Ammon's horn (tissue), 1 donor: ENCODE results near the gene ACTR3.

Experiments used
- DNase-seq: peaks from one replicate; pipeline ENCODE4 v3.0.0-alpha.2; 2016; ENCODE audit warnings: low spot score

Gene ACTR3

DNA sequence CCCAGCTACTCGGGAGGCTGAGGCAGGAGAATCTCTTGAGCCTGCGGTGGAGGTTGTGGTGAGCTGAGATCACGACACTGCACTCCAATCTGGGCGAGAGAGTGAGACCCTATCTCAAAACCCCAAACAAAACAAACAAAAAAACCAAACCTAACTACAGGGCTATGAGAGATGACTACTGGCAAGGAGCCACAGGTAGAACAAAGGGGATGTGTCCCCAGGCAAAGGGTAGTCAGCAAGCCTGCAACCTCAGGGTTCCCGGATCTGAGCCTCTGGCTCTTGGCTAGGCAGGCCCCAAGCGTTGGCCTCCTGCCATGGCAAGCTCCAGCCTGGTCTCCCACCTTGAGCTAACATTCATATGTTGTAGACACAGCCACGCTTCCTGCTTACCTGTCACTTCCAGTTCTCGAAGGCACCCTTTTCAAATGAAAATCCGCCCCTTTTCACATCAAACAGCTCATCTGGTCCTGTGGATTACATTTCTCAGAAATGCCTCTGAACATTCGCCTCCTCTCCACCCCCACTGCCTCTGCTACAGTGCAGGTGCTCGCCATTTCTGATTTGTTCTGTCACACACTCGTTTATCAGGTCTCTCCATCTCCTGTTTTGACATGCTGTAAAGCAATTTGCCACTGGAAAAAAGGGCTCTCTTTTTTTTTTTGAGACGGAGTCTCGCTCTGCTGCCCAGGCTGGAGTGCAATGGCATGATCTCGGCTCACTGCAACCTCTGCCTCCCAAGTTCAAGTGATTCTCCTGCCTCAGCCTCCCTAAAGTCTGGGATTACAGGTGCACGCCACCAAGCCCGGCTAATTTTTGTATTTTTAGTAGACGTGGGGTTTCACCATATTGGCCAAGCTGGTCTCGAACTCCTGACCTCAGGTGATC is 13.1 kb upstream of the ACTR3 start:
- DNase-seq = no peak

DNA sequence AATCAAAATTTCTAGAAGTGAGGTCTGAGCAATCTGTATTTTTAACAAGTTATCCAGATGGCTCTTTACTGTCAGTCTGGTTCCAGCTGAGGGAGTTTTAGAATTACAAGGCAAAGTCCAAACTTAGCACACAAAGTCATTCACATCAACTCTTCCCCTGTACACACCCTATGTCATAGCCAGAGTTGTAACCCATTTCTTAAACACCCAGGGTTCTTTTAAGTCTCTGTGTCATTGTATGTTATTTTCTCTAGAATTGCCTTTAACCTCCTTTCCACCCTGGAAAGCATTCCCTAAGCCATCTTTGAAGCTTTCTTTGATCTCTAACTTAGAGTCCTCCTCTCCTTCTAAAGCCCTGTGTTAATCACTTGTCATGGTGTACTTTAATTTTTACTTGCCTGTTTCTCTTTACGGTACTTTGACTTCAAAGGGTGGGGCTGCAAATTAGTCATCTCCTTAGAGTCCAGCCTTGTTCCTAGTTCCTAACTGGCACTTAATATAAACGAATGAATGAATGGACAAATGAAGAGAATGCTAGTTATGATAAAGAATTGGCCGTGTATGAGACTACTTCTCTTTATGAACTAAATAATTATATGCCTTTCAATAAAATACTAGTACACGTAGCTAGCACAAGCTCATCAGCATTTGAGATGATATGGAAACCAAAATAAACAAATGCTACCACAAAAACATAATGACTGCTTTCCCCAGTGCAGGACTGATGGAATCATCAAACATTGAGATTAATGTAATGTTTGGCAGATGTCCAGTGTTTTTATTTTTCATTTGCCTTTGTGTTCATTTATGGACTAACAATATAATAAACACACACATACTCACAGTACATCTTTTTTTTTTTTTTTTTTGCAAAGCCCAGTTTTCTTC is 11.9 kb upstream of the ACTR3 start:
- no peak for DNase-seq

DNA sequence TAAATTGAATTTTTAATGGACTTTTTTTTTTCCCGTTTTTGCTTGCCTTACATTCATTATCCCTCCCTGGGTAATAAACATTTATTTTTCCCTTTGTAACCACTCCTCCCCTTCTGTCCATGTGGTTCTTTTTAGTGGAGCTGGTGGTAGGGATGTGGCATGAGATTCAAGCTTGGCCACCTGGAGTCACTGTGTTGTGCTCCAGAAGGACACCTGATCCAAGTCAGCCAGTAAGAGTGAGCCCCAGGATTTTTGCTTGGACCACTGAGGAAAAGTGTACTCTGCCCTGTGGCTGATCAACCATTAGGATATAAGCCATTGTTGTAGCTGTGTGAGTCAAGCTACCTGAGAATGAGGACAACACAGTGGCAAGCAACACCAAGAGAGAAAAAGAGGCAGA is 11.1 kb upstream of the ACTR3 start:
- no peak for DNase-seq

DNA sequence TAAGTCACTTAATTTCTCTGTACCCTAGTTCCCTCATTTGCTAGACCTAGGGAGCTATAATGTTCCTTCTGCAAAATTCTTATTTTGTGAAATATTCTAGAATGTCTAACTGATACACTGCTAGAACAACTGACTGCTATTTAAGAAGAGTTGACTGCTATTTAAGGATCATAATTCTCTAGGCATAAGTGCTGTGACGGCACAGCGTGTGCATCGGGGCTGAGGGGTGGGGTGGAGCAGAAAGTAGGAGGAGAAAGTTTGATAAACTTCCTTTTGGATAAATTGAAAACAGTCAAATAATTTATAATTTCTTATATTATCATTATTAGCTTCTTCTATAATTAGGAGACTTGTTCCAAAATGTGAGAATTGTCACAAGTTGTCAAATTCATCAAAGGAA is 10.4 kb upstream of the ACTR3 start:
- DNase-seq = no peak

DNA sequence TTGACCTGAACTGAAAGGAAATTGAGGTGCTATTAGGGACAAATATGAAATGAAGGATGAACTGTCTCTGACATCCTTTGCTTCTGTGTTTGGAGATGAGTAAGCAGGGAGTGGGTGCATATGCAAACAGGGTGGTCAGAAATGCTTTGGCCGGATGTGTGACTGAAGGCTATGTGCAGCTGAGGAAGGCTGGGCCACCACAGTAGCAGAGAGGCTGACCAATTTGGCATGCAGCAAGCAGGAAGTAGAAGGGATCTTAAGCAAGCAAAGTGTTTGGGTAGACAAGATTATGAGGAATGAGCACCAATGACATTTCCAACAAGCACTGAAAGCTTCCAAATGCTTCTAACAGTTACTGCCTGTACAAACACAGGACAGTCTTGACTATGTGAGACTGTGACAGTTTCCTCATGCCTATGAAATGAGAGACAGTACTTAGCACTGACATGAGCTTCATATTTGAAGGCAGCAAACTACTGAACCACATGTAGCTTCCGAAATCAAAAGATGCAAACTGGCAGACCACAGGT is 3.3 kb upstream of the ACTR3 start:
- DNase-seq = peak; percentile 71

DNA sequence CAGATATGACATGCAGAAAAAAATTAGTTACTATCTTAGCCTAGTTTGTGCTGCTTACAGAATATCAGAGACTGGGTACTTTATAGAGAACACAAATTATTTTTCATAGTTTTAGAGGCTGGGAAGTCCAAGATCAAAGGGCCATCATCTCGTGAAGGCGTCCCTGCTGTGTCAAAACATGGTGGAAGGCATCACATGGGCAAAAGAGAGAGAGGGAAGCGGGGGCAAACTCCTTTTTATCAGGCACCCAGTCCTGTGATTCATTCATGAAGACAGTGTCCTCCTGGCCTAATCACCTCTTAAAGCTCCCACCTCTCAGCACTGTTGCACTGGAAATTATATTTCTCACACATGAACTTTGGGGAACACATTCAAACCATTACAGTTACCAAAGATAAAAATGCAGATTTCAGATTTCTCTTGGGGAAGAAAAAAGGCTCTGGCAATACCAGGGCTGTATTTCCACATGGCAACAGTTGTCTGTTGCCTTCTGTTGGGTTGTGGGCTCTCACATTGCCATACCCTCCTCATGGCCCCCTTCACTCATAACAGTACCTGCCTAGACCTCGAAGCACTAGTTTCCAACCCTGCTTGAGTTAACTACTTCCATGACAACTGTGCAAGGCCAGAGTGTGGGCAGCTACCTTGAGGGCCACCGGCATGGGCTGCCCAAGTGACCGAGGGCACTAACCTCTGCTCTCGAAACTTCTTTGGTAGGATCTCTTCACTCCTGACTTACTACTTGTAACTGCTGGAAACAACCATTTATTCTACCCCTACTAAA is 2.7 kb upstream of the ACTR3 start:
- no peak for DNase-seq

DNA sequence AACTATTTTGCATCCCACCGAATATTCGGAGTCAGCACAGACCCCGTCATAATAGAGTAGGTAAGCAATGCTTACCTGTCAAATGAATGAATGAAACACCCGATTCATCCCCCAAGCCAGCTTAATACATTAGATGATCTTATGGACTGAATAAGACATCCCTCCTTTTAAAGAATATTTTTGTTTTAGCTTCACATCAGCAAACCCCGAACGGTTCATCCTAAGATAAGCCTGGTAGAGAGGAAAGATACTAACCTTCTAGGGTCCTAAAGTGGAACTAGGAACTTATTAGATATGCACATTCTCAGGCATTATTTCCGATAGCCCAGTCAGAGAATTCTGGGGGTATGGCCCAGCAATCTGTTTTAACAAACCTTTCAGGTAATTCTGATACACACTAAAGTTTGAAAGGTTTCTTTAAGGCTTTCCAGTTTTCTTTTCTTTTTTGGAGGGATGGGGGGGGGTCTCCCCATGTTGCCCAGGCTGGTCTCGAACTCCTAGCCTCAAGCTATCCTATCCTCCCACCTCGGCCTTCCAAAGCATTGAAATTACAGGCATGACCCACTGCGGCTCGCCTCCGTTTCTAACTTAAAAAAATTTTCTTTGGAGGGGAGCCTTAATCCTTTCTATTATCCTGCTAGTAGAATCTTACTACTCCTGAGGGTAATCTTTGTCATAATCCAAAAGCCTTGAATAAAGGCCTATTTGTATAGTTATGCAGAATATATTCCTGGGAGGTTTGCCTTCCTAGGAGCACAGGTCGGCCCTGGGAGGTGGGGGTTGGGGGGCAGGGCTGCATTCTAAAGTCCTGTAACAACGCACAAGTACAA is 1.0 kb upstream of the ACTR3 start:
- DNase-seq = no peak

DNA sequence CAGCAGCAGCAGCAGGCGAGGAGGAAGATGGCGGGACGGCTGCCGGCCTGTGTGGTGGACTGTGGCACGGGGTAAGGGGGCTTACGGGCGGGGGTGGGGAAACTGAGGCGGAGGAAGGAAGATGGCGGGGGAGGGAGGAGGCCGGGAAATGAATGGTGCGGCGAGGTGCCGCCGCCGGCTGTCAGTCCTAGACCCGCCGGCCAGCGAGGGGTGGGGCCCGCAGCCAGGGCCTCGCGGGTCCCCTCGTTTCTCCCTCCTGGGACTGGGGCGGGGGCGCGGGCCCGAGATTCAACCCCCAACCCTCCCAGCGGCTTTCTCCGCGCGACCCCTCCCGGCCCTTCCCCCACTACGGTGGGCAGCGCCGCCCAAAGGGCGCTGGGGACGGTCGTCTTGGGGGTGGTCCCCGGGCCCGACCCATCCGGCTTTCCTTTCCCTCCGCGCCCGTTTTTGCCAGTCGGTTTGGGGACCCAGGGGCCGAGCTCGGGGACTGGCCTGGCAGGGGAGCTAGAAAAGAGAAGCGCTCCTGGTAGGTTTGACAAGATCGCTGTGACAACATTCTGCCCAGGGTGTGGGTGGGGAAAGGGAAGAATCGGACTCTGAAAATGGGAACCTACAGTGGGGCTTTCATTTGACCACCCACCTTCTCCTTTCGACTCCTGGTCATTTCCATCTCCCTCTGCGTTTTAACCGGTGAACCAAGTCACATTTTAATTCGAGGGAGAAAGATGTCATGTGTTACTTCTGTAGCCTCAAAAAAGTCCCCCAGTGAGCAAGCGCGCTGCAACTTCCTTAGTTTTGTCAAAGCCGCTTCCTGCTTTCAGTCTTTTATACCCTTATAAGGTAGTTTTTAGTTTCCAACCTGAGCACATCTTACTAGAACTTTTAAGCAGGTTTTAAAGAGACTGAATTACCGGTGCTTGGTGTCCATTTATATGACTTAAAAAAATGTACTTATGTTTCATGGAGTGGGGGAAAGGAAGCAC is 655 bp downstream of the ACTR3 start:
- peak; percentile 79 for DNase-seq

DNA sequence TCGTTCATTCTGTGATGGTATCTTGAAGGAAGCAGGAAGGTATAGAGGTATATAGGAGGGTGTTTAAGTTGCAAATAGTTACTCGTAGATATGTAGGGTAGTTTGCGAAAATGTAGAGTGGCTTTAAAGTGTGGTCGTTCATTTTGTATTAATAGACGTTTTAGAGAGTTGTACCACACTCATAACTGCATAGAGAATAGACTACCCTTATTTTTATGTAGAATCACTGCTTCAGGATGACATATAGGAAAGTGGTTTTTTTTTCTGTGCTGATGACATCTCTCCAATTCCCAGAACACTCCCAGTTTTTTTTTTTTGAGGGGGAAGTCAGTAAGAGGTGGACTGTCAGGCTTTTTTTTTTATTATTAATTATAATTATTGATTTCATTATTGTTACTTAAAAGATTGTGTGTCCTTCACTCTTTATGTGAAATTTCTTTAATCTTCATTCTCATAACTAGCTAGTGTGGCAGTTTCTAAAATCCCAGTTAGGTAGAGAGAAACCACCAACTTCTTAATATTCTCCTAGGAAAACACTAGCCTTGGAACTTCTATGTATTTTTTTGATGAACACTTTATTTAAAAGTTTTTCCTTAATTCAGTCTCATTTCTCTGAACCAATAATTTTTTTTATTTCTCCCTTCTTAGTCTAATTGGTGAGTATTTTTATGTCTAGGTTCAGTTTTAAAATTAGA is 1.5 kb downstream of the ACTR3 start:
- no peak for DNase-seq

DNA sequence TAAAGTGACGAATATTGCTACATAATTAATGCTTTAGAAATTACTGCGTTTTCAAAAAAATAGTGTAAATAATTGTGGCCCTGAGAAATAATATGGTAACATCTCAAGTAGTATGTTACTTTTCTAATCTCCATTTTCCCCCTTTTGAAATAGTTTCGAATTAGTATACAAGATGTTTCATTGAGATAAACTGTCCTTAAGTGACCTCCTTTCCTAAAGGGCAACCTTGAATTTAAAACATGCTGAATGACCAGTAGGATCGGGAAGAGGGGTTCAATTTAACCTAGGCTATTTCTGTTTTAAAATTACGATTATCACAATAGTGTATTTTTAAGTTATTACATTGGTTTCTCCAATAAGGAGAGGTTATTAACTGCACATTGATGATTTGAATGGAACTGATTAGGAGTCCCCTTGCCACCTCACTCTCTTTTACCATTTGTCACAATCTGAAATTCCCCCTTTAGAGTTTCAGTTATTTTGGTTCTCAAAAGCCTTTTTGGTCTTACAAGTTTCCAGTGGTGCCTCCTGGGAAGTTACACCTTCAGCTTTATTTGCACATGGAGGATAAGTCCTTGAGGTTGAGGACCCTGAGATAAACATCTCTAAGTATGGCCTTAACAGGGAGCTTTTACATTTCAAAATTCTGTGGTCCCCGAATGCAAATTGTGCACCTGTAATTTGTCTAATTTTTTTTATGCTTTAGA is 2.3 kb downstream of the ACTR3 start:
- no peak for DNase-seq

DNA sequence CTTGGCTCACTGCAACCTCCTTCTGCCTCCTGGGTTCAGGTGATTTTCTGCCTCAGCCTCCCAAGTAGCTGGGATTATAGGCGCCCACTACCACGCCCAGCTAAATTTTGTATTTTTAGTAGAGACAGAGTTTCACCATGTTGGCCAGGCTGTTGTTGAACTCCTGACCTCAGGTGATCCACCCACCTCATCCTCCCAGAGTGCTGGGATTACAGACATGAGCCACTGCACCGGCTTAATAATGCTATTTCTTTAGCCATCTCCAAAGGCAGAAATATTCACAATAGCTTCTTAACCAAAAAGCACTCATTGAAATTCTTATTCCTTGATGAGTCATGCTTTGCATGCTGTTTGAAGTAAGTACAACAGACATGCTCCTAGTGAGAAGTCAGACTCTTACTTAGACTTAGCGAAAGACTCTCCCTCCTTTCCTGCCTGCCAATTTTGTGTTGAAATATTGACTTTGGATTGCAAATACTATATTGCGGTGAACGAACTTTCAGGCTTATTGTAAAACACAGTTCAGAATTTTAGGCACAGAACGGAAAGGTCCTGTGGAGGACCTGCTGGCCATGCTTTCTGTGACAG is 4.4 kb downstream of the ACTR3 start:
- peak; percentile 17 for DNase-seq

DNA sequence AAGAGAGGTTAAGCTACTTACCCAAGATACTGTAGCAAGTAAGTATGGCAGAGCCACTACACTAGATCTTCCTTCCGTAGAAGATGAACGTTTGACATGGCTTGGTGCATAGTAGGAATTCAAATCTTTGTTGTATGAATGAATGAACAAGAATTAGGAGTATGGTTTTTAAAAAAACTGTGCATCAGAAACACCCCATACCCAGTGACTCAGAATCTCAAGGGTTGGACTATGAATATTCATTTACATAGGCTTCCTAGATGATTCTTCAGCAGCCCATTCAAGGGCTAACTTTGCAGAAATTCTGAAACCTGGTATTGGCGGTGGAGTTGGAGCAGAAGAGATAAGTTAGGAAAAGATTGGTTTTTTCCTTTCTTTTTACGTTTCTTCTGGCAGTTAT is 5.4 kb downstream of the ACTR3 start:
- DNase-seq = no peak

DNA sequence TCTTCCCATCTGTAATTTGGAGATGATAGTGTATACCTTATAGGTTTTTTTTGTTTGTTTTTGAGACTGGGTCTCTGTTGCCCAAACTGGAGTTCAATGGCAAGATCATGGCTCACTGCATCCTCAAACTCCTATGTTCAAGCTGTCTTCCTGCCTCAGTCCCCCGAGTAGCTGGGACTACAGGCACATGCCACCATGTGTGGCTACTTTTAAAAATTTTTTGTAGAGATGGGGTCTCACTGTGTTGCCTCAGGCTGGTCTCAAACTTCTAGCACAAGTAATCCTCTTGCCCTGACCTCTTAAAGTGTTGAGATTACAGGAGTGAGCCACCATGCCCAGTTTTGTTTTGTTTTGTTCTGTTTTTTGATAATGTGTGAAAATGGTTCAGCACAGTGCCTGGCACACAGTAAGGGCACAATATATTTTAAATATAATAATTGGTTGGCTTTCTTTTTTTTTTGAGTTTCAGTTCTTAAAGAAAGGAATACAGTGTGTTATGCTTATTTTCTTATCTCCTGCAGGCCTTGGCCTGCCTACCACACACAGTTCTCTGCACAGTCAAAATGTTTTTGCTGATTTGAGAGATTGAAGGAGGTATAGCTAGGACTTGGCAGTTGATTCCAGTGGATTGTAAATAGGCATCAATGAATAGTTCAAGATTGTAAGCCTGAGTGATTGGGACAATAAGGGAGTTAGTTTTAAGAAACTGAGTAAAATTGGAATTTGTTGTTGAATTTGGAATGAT is 6.1 kb downstream of the ACTR3 start:
- DNase-seq = no peak

DNA sequence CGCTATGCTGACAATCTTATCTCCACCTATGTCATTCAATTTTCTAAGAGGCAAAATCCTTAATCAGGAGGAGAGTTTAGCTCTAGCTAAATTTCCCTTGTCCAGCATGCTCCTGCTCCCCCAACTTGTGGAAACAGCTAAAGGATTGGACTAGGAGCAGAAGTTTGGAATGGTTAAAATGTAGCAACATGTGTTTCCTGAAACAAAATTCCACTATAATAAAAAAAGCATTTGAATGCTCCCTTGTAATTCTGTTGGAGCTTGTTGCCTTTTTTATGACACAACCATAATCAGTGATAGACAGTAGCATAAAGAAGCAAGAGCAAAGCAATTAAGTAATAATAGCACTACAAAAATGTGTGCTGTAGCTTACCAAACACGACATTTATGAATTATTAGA is 6.9 kb downstream of the ACTR3 start:
- no peak for DNase-seq

DNA sequence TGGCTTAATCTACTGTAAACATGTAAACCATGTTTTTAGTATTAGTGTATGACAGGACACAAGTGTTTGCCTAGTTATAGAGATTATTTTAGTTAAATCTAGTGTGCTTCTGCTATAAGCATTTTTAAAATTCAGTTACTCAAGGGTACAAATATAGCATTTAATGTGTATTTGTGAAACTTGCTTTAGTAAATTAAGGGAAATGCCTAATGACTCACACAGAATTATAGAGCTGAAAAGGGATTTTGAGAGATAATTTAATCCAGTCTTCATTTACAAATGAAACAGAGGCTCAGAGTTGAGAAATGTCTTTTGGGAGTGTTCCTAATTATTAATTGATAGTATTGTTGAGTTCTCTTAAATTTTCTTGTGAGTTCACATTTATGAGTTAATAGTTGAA is 8.2 kb downstream of the ACTR3 start:
- no peak for DNase-seq

DNA sequence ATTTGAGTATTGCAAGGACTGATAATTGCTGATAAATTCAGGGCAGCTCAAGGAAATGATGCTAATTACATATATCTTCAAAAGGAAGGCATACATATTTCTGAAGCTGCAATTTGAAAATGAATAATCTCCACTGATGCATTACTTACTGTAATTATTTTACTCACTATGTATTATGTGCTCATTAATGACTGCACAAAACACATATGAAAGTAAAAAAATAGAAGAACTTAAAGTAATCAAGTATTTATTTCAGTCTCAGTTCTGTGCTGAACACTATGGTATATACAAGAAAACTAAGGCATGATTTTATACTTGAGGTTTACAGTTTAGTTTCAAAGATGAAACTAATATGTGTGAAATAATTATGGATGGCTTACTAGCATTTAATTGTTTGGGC is 9.3 kb downstream of the ACTR3 start:
- no peak for DNase-seq

DNA sequence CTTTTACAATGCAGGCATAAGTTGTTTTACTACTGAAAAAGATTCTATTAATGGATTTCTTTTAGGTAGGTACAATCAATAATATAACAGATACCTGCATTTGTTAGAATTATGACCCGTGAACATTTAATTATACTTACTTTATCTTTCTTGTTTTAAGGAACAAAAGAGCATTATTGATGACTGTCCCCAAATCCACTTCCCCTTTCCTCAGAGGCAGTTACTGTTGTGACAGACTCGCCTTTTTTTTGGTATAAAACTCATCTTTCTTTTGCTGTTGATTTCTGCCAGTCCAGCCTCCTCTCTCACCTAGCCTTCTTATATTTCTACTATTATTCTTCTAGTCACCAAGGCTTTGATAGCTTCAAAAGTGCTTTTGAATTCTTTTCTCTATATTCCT is 12.1 kb downstream of the ACTR3 start:
- DNase-seq = no peak

DNA sequence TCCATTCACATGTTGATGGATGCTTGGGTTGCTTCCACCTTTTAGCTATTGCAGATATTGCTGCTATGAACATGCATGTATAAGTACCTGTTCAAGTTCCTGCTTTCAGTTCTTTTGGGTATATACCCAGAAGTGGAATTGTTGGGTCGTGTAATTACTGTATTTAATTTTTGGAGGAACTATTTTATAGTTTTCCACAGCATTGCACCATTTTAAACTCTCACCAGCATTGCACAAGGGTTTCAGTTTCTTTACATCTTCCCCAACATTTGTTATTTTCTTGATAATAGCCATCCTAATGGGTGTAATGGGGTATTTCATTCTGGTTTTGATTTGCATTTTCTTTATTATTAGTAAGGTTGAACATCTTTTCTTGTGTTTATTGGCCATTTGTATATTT is 16.0 kb downstream of the ACTR3 start:
- DNase-seq = no peak
